H1 (cell line): Measurements from ENCODE around the gene CENPF. TPM values are rescaled to one million over a fixed set of nuclear protein-coding genes. Genes with fewer than 3 reads are reported as not detected.

Source experiments
- CTCF ChIA-PET: fragments of 300-600 bp; sonication (Branson Sonifier 250); formaldehyde crosslinking; loops from one replicate; lab custom pipeline; 2021; ENCODE audit not compliant: partially characterized antibody; lab: Charles Lee
- POLR2A ChIA-PET: fragments of 300-600 bp; sonication (Branson Sonifier 250); formaldehyde crosslinking; loops from one replicate; lab custom pipeline; 2021; ENCODE audit warnings: inconsistent platforms; ENCODE audit not compliant: partially characterized antibody; lab: Charles Lee
- DNase-seq, 2 experiments: peaks; one replicate each; pipeline versions ENCODE4 v3.0.0 to v3.0.0-alpha.2; 2010 to 2022; ENCODE audit warnings: low spot score in 2 of 2, low read depth in 1 of 2, mixed read lengths in 1 of 2
- FAIRE-seq: peaks from 2 replicates; lab custom pipeline; 2011; peaks lifted over from hg19 to GRCh38; lab: Jason Lieb, UNC
- H2AFZ ChIP-seq: 2 replicates; pipeline ENCODE4 v1.8.1; 2012; ENCODE audit warnings: low read length, inconsistent platforms
- H2AK5ac ChIP-seq: 2 replicates; pipeline ENCODE4 v1.6.1; 2013; ENCODE audit warnings: low read depth, low read length
- H2BK120ac ChIP-seq: replicated peaks from 2 replicates; pipeline ENCODE3; 2013; ENCODE audit warnings: low read depth, low read length, inconsistent platforms
- H2BK12ac ChIP-seq: 2 replicates; pipeline ENCODE4 v1.6.1; 2013; ENCODE audit warnings: low read depth, low read length
- H2BK15ac ChIP-seq: 2 replicates; pipeline ENCODE4 v1.6.1; 2013; ENCODE audit warnings: low read length
- H2BK20ac ChIP-seq: 2 replicates; pipeline ENCODE4 v1.6.1; 2013; ENCODE audit warnings: low read length
- H2BK5ac ChIP-seq: 2 replicates; pipeline ENCODE4 v1.6.1; 2013; ENCODE audit warnings: low read depth, low read length
- H3K14ac ChIP-seq: 2 replicates; pipeline ENCODE4 v1.6.1; 2013; ENCODE audit warnings: inconsistent platforms; ENCODE audit not compliant: insufficient read length
- H3K18ac ChIP-seq: 2 replicates; pipeline ENCODE4 v1.6.1; 2013; ENCODE audit warnings: low read length; ENCODE audit errors: extremely low read depth
- H3K23ac ChIP-seq: 2 replicates; pipeline ENCODE4 v1.6.1; 2013; ENCODE audit warnings: inconsistent platforms; ENCODE audit not compliant: insufficient read length
- H3K23me2 ChIP-seq: 2 replicates; pipeline ENCODE4 v1.6.1; 2013; ENCODE audit warnings: low read depth, low read length
- H3K27ac ChIP-seq: 2 replicates; pipeline ENCODE4 v1.6.1; 2011; ENCODE audit warnings: low read depth, low read length, inconsistent platforms
- H3K27me3 ChIP-seq, 4 experiments: replicated peaks in 1 of 4; 1 replicate in 1 of 4; 2 replicates in 3 of 4; pipeline versions ENCODE4 v1.6.1 to v1.8.1; 2011 to 2013; ENCODE audit warnings: low read length in 3 of 4, mild to moderate bottlenecking in 3 of 4, inconsistent platforms in 2 of 4, mixed read lengths in 2 of 4, moderate library complexity in 1 of 4; ENCODE audit not compliant: control insufficient read depth in 3 of 4, insufficient read depth in 3 of 4; ENCODE audit errors: extremely low read depth in 1 of 4
- H3K36me3 ChIP-seq, 4 experiments: 2 replicates each; pipeline versions ENCODE4 v1.6.1 to v1.8.1; 2011 to 2013; ENCODE audit warnings: mild to moderate bottlenecking in 4 of 4, low read length in 3 of 4, moderate library complexity in 2 of 4, control low read depth in 1 of 4, inconsistent platforms in 1 of 4; ENCODE audit not compliant: insufficient read depth in 4 of 4, control insufficient read depth in 2 of 4
- H3K4ac ChIP-seq: replicated peaks from 2 replicates; pipeline ENCODE3; 2013; ENCODE audit warnings: low read length, low read depth, mixed read lengths, inconsistent platforms; ENCODE audit not compliant: insufficient read length
- H3K4me1 ChIP-seq, 4 experiments: replicated peaks in 1 of 4; 1 replicate in 1 of 4; 2 replicates in 3 of 4; pipeline versions ENCODE4 v1.6.1 to v1.8.1; 2011 to 2013; ENCODE audit warnings: low read length in 3 of 4, inconsistent platforms in 2 of 4, mixed read lengths in 1 of 4; ENCODE audit not compliant: insufficient read depth in 4 of 4, control insufficient read depth in 3 of 4
- H3K4me2 ChIP-seq, 2 experiments: 2 replicates each; pipeline versions ENCODE4 v1.6.1 to v1.8.1; 2011 to 2013; ENCODE audit warnings: low read depth in 2 of 2, low read length in 2 of 2, control low read depth in 1 of 2, inconsistent platforms in 1 of 2, mild to moderate bottlenecking in 1 of 2; ENCODE audit not compliant: insufficient read depth in 1 of 2
- H3K4me3 ChIP-seq, 4 experiments: fragments of 200-600, 300-600 bp in 1 of 4; sonication (generic), shearing (Covaris generic), sonication (Bioruptor Twin) in 1 of 4; 2 replicates each; pipeline versions ENCODE4 v1.5.1 to v1.8.1; 2011 to 2016; ENCODE audit warnings: low read length in 4 of 4, low read depth in 3 of 4, control low read depth in 2 of 4, inconsistent platforms in 2 of 4, mild to moderate bottlenecking in 2 of 4, mixed read lengths in 1 of 4, moderate library complexity in 1 of 4; ENCODE audit not compliant: insufficient read depth in 2 of 4; ENCODE audit errors: extremely low read depth in 1 of 4
- H3K56ac ChIP-seq: replicated peaks from 2 replicates; pipeline ENCODE3; 2013; ENCODE audit warnings: low read depth, mild to moderate bottlenecking, mixed read lengths, low read length, inconsistent platforms; ENCODE audit not compliant: insufficient read length
- H3K79me1 ChIP-seq: 2 replicates; pipeline ENCODE4 v1.6.1; 2013; ENCODE audit warnings: low read depth, low read length, control low read depth
- H3K79me2 ChIP-seq, 2 experiments: 2 replicates each; pipeline versions ENCODE4 v1.6.1 to v1.8.1; 2012 to 2013; ENCODE audit warnings: low read length in 2 of 2, mild to moderate bottlenecking in 2 of 2, inconsistent platforms in 1 of 2; ENCODE audit not compliant: insufficient read depth in 2 of 2, control insufficient read depth in 1 of 2
- H3K9ac ChIP-seq, 4 experiments: replicated peaks in 1 of 4; 1 replicate in 1 of 4; 2 replicates in 3 of 4; pipeline versions ENCODE4 v1.6.1 to v1.8.1; 2011 to 2013; ENCODE audit warnings: low read depth in 3 of 4, low read length in 3 of 4, control low read depth in 2 of 4, mild to moderate bottlenecking in 2 of 4, moderate library complexity in 2 of 4, inconsistent platforms in 1 of 4; ENCODE audit errors: extremely low read depth in 1 of 4
- H3K9me3 ChIP-seq, 2 experiments: 2 replicates each; pipeline versions ENCODE4 v1.6.1 to v1.8.1; 2012 to 2013; ENCODE audit warnings: mild to moderate bottlenecking in 2 of 2, moderate library complexity in 2 of 2, control low read depth in 1 of 2, inconsistent platforms in 1 of 2, low read depth in 1 of 2, low read length in 1 of 2, mixed read lengths in 1 of 2; ENCODE audit not compliant: insufficient read depth in 2 of 2
- H4K20me1 ChIP-seq, 2 experiments: replicated peaks in 1 of 2; 2 replicates each; pipeline versions ENCODE3 to v1.8.1; 2011 to 2013; ENCODE audit warnings: inconsistent platforms in 2 of 2, low read length in 2 of 2, mild to moderate bottlenecking in 1 of 2; ENCODE audit not compliant: insufficient read depth in 2 of 2, control insufficient read depth in 1 of 2
- H4K5ac ChIP-seq: 2 replicates; pipeline ENCODE4 v1.6.1; 2013; ENCODE audit warnings: low read length, low read depth, mixed read lengths, inconsistent platforms; ENCODE audit not compliant: insufficient read length
- H4K8ac ChIP-seq: 2 replicates; pipeline ENCODE4 v1.8.0; 2013; ENCODE audit warnings: mild to moderate bottlenecking, moderate library complexity, low read length, inconsistent platforms; ENCODE audit not compliant: insufficient read depth; ENCODE audit errors: extremely low read depth
- H4K91ac ChIP-seq: replicated peaks from 2 replicates; pipeline ENCODE3; 2013; ENCODE audit warnings: low read length, mixed read lengths, inconsistent platforms; ENCODE audit not compliant: insufficient read length
- CBX8 ChIP-seq: fragments of 300-800, 300-1000 bp; sonication (generic); IDR thresholded peaks from 2 replicates; pipeline ENCODE4 v1.7.1; 2016; ENCODE audit warnings: low read depth, low read length, borderline replicate concordance
- EP300 ChIP-seq, 2 experiments: IDR thresholded peaks; 1 replicate in 1 of 2; 2 replicates in 1 of 2; pipeline ENCODE4 v1.6.1; 2011 to 2012; ENCODE audit warnings: low read depth in 2 of 2, low read length in 2 of 2, mild to moderate bottlenecking in 2 of 2, borderline replicate concordance in 1 of 2, inconsistent platforms in 1 of 2, moderate library complexity in 1 of 2
- JUND ChIP-seq: IDR thresholded peaks from 2 replicates; pipeline ENCODE4 v1.6.1; 2011; ENCODE audit warnings: mild to moderate bottlenecking, improper control_type of control experiment, low read length
- KDM1A ChIP-seq: fragments of 200-600, 300-600 bp; sonication (generic); IDR thresholded peaks from 2 replicates; pipeline ENCODE4 v1.7.1; 2016; ENCODE audit warnings: mild to moderate bottlenecking, low read length, borderline replicate concordance
- SP2 ChIP-seq: IDR thresholded peaks from 2 replicates; pipeline ENCODE4 v1.6.1; 2012; ENCODE audit warnings: mild to moderate bottlenecking, low read length, inconsistent platforms
- SRF ChIP-seq: IDR thresholded peaks from 2 replicates; pipeline ENCODE4 v1.6.1; 2011; ENCODE audit warnings: mild to moderate bottlenecking, low read depth, low read length, moderate library complexity
- WGBS, 2 experiments: shearing (Covaris generic) in 1 of 2; methylation state at CpG; one replicate each; pipeline versions ENCODE4 v1.1.6 to v1.1.7; 2013 to 2015; ENCODE audit warnings: low lambda C conversion rate in 2 of 2, mixed read lengths in 2 of 2, inconsistent platforms in 1 of 2, low coverage in 1 of 2, missing lambda C conversion rate in 1 of 2; ENCODE audit not compliant: insufficient replicate concordance in 2 of 2, insufficient coverage in 1 of 2, insufficient read length in 1 of 2; ENCODE audit errors: extremely low coverage in 1 of 2, missing lambda C conversion rate in 1 of 2; 5-methylcytosine and 5-hydroxymethylcytosine counted together
- polyA plus RNA-seq, 7 experiments: library from polyadenylated mRNA; depleted of rRNA in 3 of 7; stranded (reverse) in 5 of 7; unstranded in 2 of 7; fragments of >200 nt in 5 of 7; fragments of 200-250 nt in 2 of 7; gene quantifications; 1 replicate in 5 of 7; 2 replicates in 1 of 7; 4 replicates in 1 of 7; pipeline versions ENCODE4 v1.2.1 to v1.2.3, GENCODE V29; 2011 to 2013; ENCODE audit warnings: missing spikeins in 2 of 7, mixed read lengths in 2 of 7
- total RNA-seq: library from RNA; stranded (reverse); fragmentation: NEBNext Ultra II Directional; extraction: Animal tissue kit (Norgen Biotek cat#: 25700); gene quantifications from 2 replicates; pipeline ENCODE4 v1.2.1, GENCODE V29; 2021

The CENPF gene
- total and polyA plus RNA-seq, 2 of the 8 experiments (the other 6 are each of a cell fraction or from before 2014, with no cell fraction given) = 13.7 to 170 TPM

GRCh38 chr1:214609692-214610091 is 6.7 kb downstream of the CENPF start:
- H3K79me2 ChIP-seq = peaks cover 27 to 91% of the 10 kb centered on the region in 2 experiments
- no peak overlapping the region for H2AFZ ChIP-seq
- 90% methylated on average over 1 of the region's 1 CpG; no CpG with 5 or more reads in 1 of the 2 experiments for WGBS, 2 experiments
- H3K23ac ChIP-seq = no peak overlapping the region
- H3K9ac ChIP-seq = no peak overlapping the region
- no peak overlapping the region for H2BK15ac ChIP-seq
- FAIRE-seq (no peak), DNase-seq (no peak)
- H3K9me3 ChIP-seq = peaks cover 0 to 2% of the 10 kb centered on the region in 2 experiments; a peak in 1 of 4 replicates
- H2BK120ac ChIP-seq = no peak overlapping the region
- TF ChIP-seq EP300 (IDR thresholded peaks at IDR 0.05; ENCODE audit: borderline replicate concordance in 1 of 2, low read depth in 2 of 2, low read length in 2 of 2) (no peak), SP2 (no peak), SRF (no peak), CBX8 (no peak), KDM1A (0 out of 2 replicates have a peak, but pooled peaks have one; percentile 41), JUND (no peak)
- H3K4ac ChIP-seq = no peak overlapping the region
- no peak overlapping the region for H3K4me2 ChIP-seq
- H3K18ac ChIP-seq = no peak overlapping the region
- no peak overlapping the region for H4K91ac ChIP-seq
- H4K8ac ChIP-seq = no peak overlapping the region
- no peak overlapping the region for H3K14ac ChIP-seq
- H2BK5ac ChIP-seq = no peak overlapping the region
- no peak overlapping the region for H2AK5ac ChIP-seq
- no peak overlapping the region for H3K56ac ChIP-seq
- H3K27ac ChIP-seq = no peak overlapping the region
- H3K27me3 ChIP-seq = no peaks in the 10 kb centered on the region
- CTCF ChIA-PET = interaction anchor here (0.6 to 1.1 kb wide), 3 partner anchors 28 to 235 kb away, joined by 3 to 5 read pairs (median 4); no protein-coding TSS in a partner anchor
- H3K23me2 ChIP-seq = 0 out of 2 replicates have a peak, but pooled peaks cover 3% of the 10 kb centered on the region
- H3K4me1 ChIP-seq = no peaks in the 10 kb centered on the region; a peak in 1 of 7 replicates
- peaks cover 0 to 36% (median 11%) of the 10 kb centered on the region in 4 experiments; a peak in 6 of 8 replicates for H3K36me3 ChIP-seq
- no peak overlapping the region for H3K4me3 ChIP-seq
- H4K5ac ChIP-seq = no peak overlapping the region
- H2BK20ac ChIP-seq = no peak overlapping the region
- peaks cover 4% of the 10 kb centered on the region for H3K79me1 ChIP-seq
- H4K20me1 ChIP-seq = peaks cover 2 to 4% of the 10 kb centered on the region in 2 experiments
- POLR2A ChIA-PET = no interaction called here
- no peak overlapping the region for H2BK12ac ChIP-seq
